ENCODE measurements around the gene ARHGAP35. TPM values are rescaled to one million over a fixed set of nuclear protein-coding genes. Genes with fewer than 3 reads are reported as not detected.

The ARHGAP35 gene
- total RNA-seq, 4 donors from 2014 or later: 42.9 to 109 (median 57.6) TPM

- no peak for TF ChIP-seq CTCF (IDR thresholded peaks at IDR 0.05)
- 74 to 81% methylated on average over 6 to 11 of the region's 11 CpGs for WGBS, 2 donors (ENCODE audit: low coverage in 1 of 2)
- Histone ChIP-seq H3K27ac (peak overlapping the region in 3 of 4 donors; percentile 45 to 75 (median 64)), H3K4me1 (peaks cover 0 to 36% (median 0%) of the 10 kb centered on the region in 3 donors), H3K27me3 (no peaks in the 10 kb centered on the region), H3K4me3 (no peak overlapping the region), H3K36me3 (peaks cover 0 to 83% of the 10 kb centered on the region in 2 donors), H3K9me3 (no peaks in the 10 kb centered on the region)
- ATAC-seq: no peak
Measured at GRCh38 chr19:46842791-46843190, 18.0 kb upstream of the ARHGAP35 start.

DNA sequence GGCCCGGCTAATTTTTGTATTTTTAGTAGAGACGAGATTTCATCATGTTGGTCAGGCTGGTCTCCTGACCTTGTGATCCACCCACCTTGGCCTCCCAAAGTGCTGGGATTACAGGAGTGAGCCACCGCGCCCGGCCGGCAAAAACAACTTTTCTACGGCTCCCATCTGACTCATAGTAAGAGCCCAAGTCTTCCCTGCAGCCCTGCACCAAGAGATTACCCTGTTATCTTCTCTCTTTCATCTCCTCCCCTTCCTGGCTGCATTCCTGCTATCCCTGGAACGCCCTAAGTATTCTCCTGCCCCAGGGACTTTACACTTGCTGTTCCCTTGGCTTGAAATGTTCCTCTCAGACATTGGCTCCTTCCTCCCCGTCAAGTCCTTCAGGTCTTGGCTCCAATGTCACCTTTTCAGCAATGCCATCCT lies 16.7 kb upstream of the ARHGAP35 start:
- no peak for TF ChIP-seq POLR2A (IDR thresholded peaks at IDR 0.05)
- TF ChIP-seq CTCF (IDR thresholded peaks at IDR 0.05): no peak
- no peak for TF ChIP-seq POLR2AphosphoS5 (IDR thresholded peaks at IDR 0.05)
- Histone ChIP-seq H3K4me3 (no peak overlapping the region), H3K4me1 (peaks cover 0 to 47% (median under 1%) of the 10 kb centered on the region in 3 donors), H3K27me3 (no peaks in the 10 kb centered on the region), H3K36me3 (peaks cover 0 to 74% of the 10 kb centered on the region in 2 donors), H3K9me3 (no peaks in the 10 kb centered on the region), H3K27ac (no peak overlapping the region)
- ATAC-seq: no peak
- 83 to 90% methylated on average over 7 to 9 of the region's 9 CpGs for WGBS, 2 donors (ENCODE audit: low coverage in 1 of 2)

GRCh38 chr19:46845959-46846459 lies 14.8 kb upstream of the ARHGAP35 start:
- ATAC-seq: no peak
- no peaks in the 10 kb centered on the region for H3K27me3 ChIP-seq
- H3K27ac ChIP-seq: no peak overlapping the region
- TF ChIP-seq POLR2AphosphoS5 (IDR thresholded peaks at IDR 0.05) (no peak), EP300 (IDR thresholded peaks at IDR 0.05) (no peak), CTCF (IDR thresholded peaks at IDR 0.05) (no peak), POLR2A (IDR thresholded peaks at IDR 0.05) (no peak)
- H3K9me3 ChIP-seq: no peaks in the 10 kb centered on the region
- H3K4me3 ChIP-seq: no peak overlapping the region
- H3K4me1 ChIP-seq: peaks cover 0 to 47% (median 9%) of the 10 kb centered on the region in 3 donors
- 86 to 100% methylated on average over 1 to 13 of the region's 19 CpGs for WGBS, 2 donors (ENCODE audit: low coverage in 1 of 2)
- peaks cover 0 to 64% of the 10 kb centered on the region in 2 donors for H3K36me3 ChIP-seq

- Histone ChIP-seq H3K36me3 (peaks cover 0 to 50% of the 10 kb centered on the region in 2 donors), H3K4me1 (peaks cover 0 to 31% (median 9%) of the 10 kb centered on the region in 3 donors), H3K4me3 (no peak overlapping the region), H3K27me3 (no peaks in the 10 kb centered on the region), H3K27ac (no peak overlapping the region), H3K9me3 (no peaks in the 10 kb centered on the region)
- ATAC-seq: no peak
- WGBS, 2 donors (ENCODE audit: low coverage in 1 of 2): 58 to 80% methylated on average over 1 to 7 of the region's 11 CpGs
- TF ChIP-seq CTCF (IDR thresholded peaks at IDR 0.05) (no peak), POLR2A (IDR thresholded peaks at IDR 0.05) (no peak), EP300 (IDR thresholded peaks at IDR 0.05) (no peak), POLR2AphosphoS5 (IDR thresholded peaks at IDR 0.05) (no peak)
Measured at GRCh38 chr19:46847528-46847927, 13.3 kb upstream of the ARHGAP35 start.

DNA sequence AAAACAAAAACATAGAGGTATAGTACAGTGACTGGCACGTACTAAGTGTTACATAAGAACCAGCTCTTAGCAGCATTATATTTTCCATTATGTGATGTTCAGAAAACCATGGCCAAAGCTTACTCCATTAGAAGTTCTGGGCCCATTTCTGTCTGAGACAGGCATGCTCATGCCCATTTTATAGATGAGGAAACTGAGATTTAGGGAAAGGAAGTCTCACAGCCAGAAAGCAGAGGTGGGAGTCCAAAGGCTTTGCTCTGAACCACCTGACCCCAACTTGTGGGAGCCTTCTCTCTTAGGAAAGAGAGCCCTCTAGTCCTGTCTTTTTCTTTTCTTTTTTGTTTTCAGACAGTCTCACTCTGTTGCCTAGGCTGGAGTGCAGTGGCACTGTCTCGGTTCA lies 12.4 kb upstream of the ARHGAP35 start:
- no peak overlapping the region for H3K27ac ChIP-seq

More for the DNA sequence above, 12.4 kb upstream of the ARHGAP35 start:
- H3K9me3 ChIP-seq: no peaks in the 10 kb centered on the region
- peaks cover 0 to 31% (median 9%) of the 10 kb centered on the region in 3 donors for H3K4me1 ChIP-seq
- H3K27me3 ChIP-seq: no peaks in the 10 kb centered on the region
- TF ChIP-seq POLR2A (IDR thresholded peaks at IDR 0.05) (no peak), EP300 (IDR thresholded peaks at IDR 0.05) (no peak), POLR2AphosphoS5 (IDR thresholded peaks at IDR 0.05) (no peak), CTCF (IDR thresholded peaks at IDR 0.05) (no peak)
- ATAC-seq: no peak
- H3K36me3 ChIP-seq: peaks cover 0 to 41% of the 10 kb centered on the region in 2 donors
- no peak overlapping the region for H3K4me3 ChIP-seq
- 67 to 85% methylated on average over 2 of the region's 2 CpGs for WGBS, 2 donors (ENCODE audit: low coverage in 1 of 2)

Data from gastroesophageal sphincter (tissue), 4 donors.